OCI-LY3 (cell line): Measurements from ENCODE around the gene CHID1.

Source experiments
- H2AFZ ChIP-seq: fragments of 200-600, 300-600 bp; shearing (Covaris generic); 2 replicates; pipeline ENCODE4 v1.6.0; 2014; ENCODE audit warnings: antibody characterized with exemption, low read depth, low read length
- H3K27ac ChIP-seq: fragments of 200-600, 300-600 bp; sonication (generic); 2 replicates; pipeline ENCODE4 v1.5.1; 2014; ENCODE audit warnings: mild to moderate bottlenecking, low read length, moderate library complexity, mixed read lengths
- H3K27me3 ChIP-seq: fragments of 200-600, 300-600 bp; sonication (generic); 2 replicates; pipeline ENCODE4 v1.6.1; 2014; ENCODE audit warnings: low read depth, low read length, mixed read lengths
- H3K36me3 ChIP-seq: fragments of 200-600, 300-600 bp; sonication (generic); replicated peaks from 2 replicates; pipeline ENCODE3; 2014; ENCODE audit warnings: low read depth, low read length, mixed read lengths
- H3K4me1 ChIP-seq: fragments of 300-600, 200-600 bp; sonication (generic); 2 replicates; pipeline ENCODE4 v1.6.1; 2014; ENCODE audit warnings: low read length, mixed read lengths
- H3K4me2 ChIP-seq: fragments of 200-600, 300-600 bp; sonication (generic); 2 replicates; pipeline ENCODE4 v1.6.1; 2014; ENCODE audit warnings: low read length, mixed read lengths
- H3K4me3 ChIP-seq: fragments of 300-600, 200-600 bp; sonication (generic); 2 replicates; pipeline ENCODE4 v1.5.1; 2014; ENCODE audit warnings: antibody characterized with exemption, mild to moderate bottlenecking, low read length, moderate library complexity
- H3K79me2 ChIP-seq: fragments of 300-600, 200-600 bp; shearing (Covaris generic); 2 replicates; pipeline ENCODE4 v1.6.1; 2014; ENCODE audit warnings: mild to moderate bottlenecking, low read length, mixed read lengths
- H3K9ac ChIP-seq: fragments of 300-600, 200-600 bp; shearing (Covaris generic); 2 replicates; pipeline ENCODE4 v1.6.0; 2014; ENCODE audit warnings: mild to moderate bottlenecking, low read length, moderate library complexity
- H3K9me3 ChIP-seq: fragments of 200-600, 300-600 bp; shearing (Covaris generic); 2 replicates; pipeline ENCODE4 v1.6.1; 2014; ENCODE audit warnings: low read length, mixed read lengths; ENCODE audit not compliant: insufficient read depth
- H4K20me1 ChIP-seq: fragments of 200-600, 300-600 bp; sonication (generic); 2 replicates; pipeline ENCODE4 v1.6.1; 2016; ENCODE audit warnings: low read length, mixed read lengths; ENCODE audit not compliant: insufficient read depth
- CTCF ChIP-seq: fragments of 200-600, 300-600 bp; sonication (generic); IDR thresholded peaks from 2 replicates; pipeline ENCODE4 v1.5.1; 2014; ENCODE audit warnings: antibody characterized with exemption, low read length, low read depth
- EZH2phosphoT487 ChIP-seq: fragments of 200-600 bp; shearing (Covaris generic); IDR thresholded peaks from 2 replicates; pipeline ENCODE4 v1.6.1; 2018; ENCODE audit warnings: antibody characterized with exemption, mixed run types, low read depth

Gene CHID1

GRCh38 chr11:844693-845644 is 65.6 kb downstream of the CHID1 start:
- Histone ChIP-seq H2AFZ (no peak overlapping the region), H3K79me2 (peaks cover 24% of the 10 kb centered on the region), H3K9ac (no peak overlapping the region), H3K4me3 (peak overlapping the region; percentile 96), H3K4me1 (peaks cover 36% of the 10 kb centered on the region), H4K20me1 (peaks cover 12% of the 10 kb centered on the region), H3K27ac (no peak overlapping the region), H3K4me2 (peak overlapping the region; percentile 83), H3K36me3 (peaks cover 3% of the 10 kb centered on the region), H3K27me3 (no peaks in the 10 kb centered on the region; the same call in 1 of the 2 replicates), H3K9me3 (no peaks in the 10 kb centered on the region)
- TF ChIP-seq EZH2phosphoT487 (no peak), CTCF (no peak)

GRCh38 chr11:843818-844692 is 66.6 kb downstream of the CHID1 start:
- peak overlapping the region; percentile 96 for H3K4me3 ChIP-seq
- H2AFZ ChIP-seq: no peak overlapping the region
- H3K79me2 ChIP-seq: peaks cover 25% of the 10 kb centered on the region
- no peak overlapping the region for H3K27ac ChIP-seq
- H3K9me3 ChIP-seq: no peaks in the 10 kb centered on the region
- peak overlapping the region; percentile 85 for H3K9ac ChIP-seq
- H4K20me1 ChIP-seq: peaks cover 12% of the 10 kb centered on the region
- H3K4me2 ChIP-seq: peak overlapping the region; percentile 83
- H3K4me1 ChIP-seq: peaks cover 33% of the 10 kb centered on the region
- H3K27me3 ChIP-seq: no peaks in the 10 kb centered on the region; the same call in 1 of the 2 replicates
- peaks cover 3% of the 10 kb centered on the region for H3K36me3 ChIP-seq
- TF ChIP-seq CTCF: no peak
- no peak for TF ChIP-seq EZH2phosphoT487

- Histone ChIP-seq H3K27ac (no peak overlapping the region), H3K9me3 (no peaks in the 10 kb centered on the region), H3K27me3 (no peaks in the 10 kb centered on the region; the same call in 1 of the 2 replicates), H3K9ac (peak overlapping the region; percentile 85), H3K79me2 (peaks cover 25% of the 10 kb centered on the region), H3K4me2 (peak overlapping the region; percentile 83), H3K36me3 (peaks cover 3% of the 10 kb centered on the region), H3K4me1 (peaks cover 26% of the 10 kb centered on the region), H3K4me3 (peak overlapping the region; percentile 96), H4K20me1 (peaks cover 12% of the 10 kb centered on the region), H2AFZ (no peak overlapping the region; the same call in 1 of the 2 replicates)
- no peak for TF ChIP-seq CTCF
- no peak for TF ChIP-seq EZH2phosphoT487
Observed at GRCh38 chr11:843086-843734, 67.4 kb downstream of the CHID1 start.
